ENCODE results near the gene KRT7. TPM values are rescaled to one million over a fixed set of nuclear protein-coding genes. Genes with fewer than 3 reads are reported as not detected.

KRT7 gene
- total and polyA plus RNA-seq, 2 experiments from 2014 or later: 11.0 to 17.4 TPM

DNA sequence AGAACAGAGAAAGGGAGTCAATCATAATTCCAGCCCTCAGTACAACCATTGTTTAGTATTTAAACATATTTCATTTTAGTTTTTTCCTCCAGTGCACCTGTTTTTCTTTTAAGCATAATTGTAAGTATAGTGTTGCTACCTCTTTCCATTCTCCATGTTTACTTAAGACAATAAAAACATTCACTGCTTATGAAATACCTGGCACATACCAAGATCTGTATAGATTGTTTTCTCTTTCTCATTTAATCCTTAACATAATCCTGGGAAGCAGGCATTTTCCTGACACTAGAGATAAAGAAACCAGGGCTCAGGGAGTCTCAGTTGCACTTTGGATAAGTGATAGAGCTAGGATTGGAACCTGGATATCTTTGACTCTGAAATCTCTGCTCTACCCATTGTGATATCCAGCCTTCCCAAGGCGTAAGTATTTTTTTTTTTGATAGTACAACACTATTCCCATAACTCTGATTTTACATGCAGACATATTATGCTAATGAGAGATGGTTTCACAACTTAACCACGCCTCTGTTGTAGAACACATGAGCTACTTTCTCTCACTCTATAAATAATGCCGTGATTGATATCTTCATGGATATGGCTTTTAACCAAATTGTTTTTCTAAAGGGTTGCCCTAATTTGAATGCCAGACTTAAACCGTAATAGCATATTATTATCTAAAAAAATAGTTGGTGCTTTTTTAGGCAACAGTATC lies 11.8 kb upstream of the KRT7 start:
- H4K20me1 ChIP-seq (ENCODE audit: insufficient read depth): no peaks in the 10 kb centered on the region
- H3F3A ChIP-seq (ENCODE audit: insufficient read depth): peaks cover 31% of the 10 kb centered on the region
- in situ Hi-C loops (cut with MboI): no loop called here
- H3K9ac ChIP-seq: no peak overlapping the region
- H2AFZ ChIP-seq: no peak overlapping the region
- no peak overlapping the region for H3K4me2 ChIP-seq (ENCODE audit: unreplicated experiment)
- no peak for DNase-seq
- H3K9me3 ChIP-seq (ENCODE audit: low read depth): no peaks in the 10 kb centered on the region
- no peaks in the 10 kb centered on the region for H3K9me2 ChIP-seq (ENCODE audit: insufficient read depth)
- no peaks in the 10 kb centered on the region for H3K27me3 ChIP-seq (replicated peaks; ENCODE audit: insufficient read depth)
- H3K4me3 ChIP-seq: no peak overlapping the region
- TF ChIP-seq EZH2 (IDR thresholded peaks at IDR 0.05; ENCODE audit: insufficient read depth, poor library complexity, severe bottlenecking) (no peak), EZH2phosphoT487 (IDR thresholded peaks at IDR 0.05; ENCODE audit: insufficient read depth, low read depth) (no peak)
- WGBS, 2 experiments (ENCODE audit: low coverage in 1 of 2, low lambda C conversion rate in 2 of 2, missing lambda C conversion rate in 2 of 2): 49 to 60% methylated on average over 4 of the region's 4 CpGs
- H3K36me3 ChIP-seq (ENCODE audit: low read depth): no peaks in the 10 kb centered on the region
- H3K79me2 ChIP-seq (ENCODE audit: insufficient read depth): no peaks in the 10 kb centered on the region
- no peak overlapping the region for H3K27ac ChIP-seq
- H3K4me1 ChIP-seq (ENCODE audit: insufficient read depth): peaks cover 16% of the 10 kb centered on the region

DNA sequence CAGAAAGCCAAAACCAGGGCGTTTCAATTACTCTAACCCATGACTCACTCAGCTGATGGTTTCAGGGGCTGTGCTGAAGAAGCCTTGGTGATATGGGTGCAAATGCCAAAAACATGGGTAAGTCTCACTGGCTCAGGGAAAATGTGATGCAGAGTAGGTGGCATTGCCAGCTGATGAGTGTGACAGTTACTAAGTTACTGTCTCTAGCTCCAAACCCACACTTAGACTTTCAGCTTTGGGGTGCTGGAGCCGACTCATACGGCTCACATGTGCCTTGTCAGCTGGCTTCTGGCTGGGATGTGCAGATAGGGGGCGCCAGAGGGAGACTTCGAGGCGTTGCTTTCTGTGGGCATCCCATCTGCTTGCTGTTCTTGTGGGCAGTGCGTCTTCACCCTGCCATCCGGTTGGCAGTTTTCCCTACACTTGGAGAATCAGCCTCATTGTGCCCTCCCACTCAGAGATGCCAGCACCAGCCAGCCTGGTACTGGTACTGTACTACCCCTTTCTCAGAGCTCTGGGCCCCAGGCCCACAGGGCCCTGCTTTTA lies 11.1 kb upstream of the KRT7 start:
- no peak overlapping the region for H3K9ac ChIP-seq
- H3K4me1 ChIP-seq (ENCODE audit: insufficient read depth): peaks cover 16% of the 10 kb centered on the region
- no peaks in the 10 kb centered on the region for H3K36me3 ChIP-seq (ENCODE audit: low read depth)
- H3K4me3 ChIP-seq: no peak overlapping the region
- no peaks in the 10 kb centered on the region for H4K20me1 ChIP-seq (ENCODE audit: insufficient read depth)
- H2AFZ ChIP-seq: no peak overlapping the region
- peaks cover 31% of the 10 kb centered on the region for H3F3A ChIP-seq (ENCODE audit: insufficient read depth)
- no peaks in the 10 kb centered on the region for H3K9me3 ChIP-seq (ENCODE audit: low read depth)
- in situ Hi-C loops (cut with MboI): no loop called here
- TF ChIP-seq EZH2 (IDR thresholded peaks at IDR 0.05; ENCODE audit: insufficient read depth, poor library complexity, severe bottlenecking): no peak
- TF ChIP-seq EZH2phosphoT487 (IDR thresholded peaks at IDR 0.05; ENCODE audit: insufficient read depth, low read depth): no peak
- H3K27me3 ChIP-seq (replicated peaks; ENCODE audit: insufficient read depth): no peaks in the 10 kb centered on the region
- peak; percentile 89 for DNase-seq
- no peaks in the 10 kb centered on the region for H3K79me2 ChIP-seq (ENCODE audit: insufficient read depth)
- WGBS, 2 experiments (ENCODE audit: low coverage in 1 of 2, low lambda C conversion rate in 2 of 2, missing lambda C conversion rate in 2 of 2): 5 to 11% methylated on average over 8 of the region's 8 CpGs
- peak overlapping the region; percentile 38 for H3K27ac ChIP-seq
- H3K9me2 ChIP-seq (ENCODE audit: insufficient read depth): no peaks in the 10 kb centered on the region
- H3K4me2 ChIP-seq (ENCODE audit: unreplicated experiment): no peak overlapping the region

DNA sequence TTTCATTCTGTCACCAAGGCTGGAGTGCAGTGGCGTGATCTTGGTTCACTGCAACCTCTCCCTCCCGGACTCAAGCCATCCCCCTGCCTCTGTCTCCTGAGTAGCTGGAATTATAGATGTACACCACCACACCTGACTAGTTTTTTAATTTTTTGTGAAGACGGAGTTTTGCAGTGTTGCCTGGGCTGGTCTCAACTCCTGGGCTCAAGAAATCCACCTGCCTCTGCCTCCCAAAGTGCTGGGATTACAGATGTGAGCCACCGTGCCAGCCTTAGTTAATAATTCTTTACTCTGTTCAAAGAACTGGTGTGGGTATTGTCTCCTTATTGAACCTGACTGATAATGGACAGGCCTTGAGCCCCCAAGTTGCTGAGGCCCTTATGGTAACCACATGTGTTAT lies 10.4 kb upstream of the KRT7 start:
- H3K4me1 ChIP-seq (ENCODE audit: insufficient read depth): peaks cover 16% of the 10 kb centered on the region
- no peak overlapping the region for H3K4me3 ChIP-seq
- WGBS, 2 experiments (ENCODE audit: low coverage in 1 of 2, low lambda C conversion rate in 2 of 2, missing lambda C conversion rate in 2 of 2): 46 to 66% methylated on average over 4 of the region's 4 CpGs
- H3K4me2 ChIP-seq (ENCODE audit: unreplicated experiment): no peak overlapping the region
- no peaks in the 10 kb centered on the region for H3K36me3 ChIP-seq (ENCODE audit: low read depth)
- H3K9ac ChIP-seq: no peak overlapping the region
- H2AFZ ChIP-seq: 0 out of 2 replicates have a peak overlapping the region, but pooled peaks have one; percentile 46
- H3K27ac ChIP-seq: peak overlapping the region; percentile 72
- DNase-seq: no peak
- no peaks in the 10 kb centered on the region for H3K9me3 ChIP-seq (ENCODE audit: low read depth)
- H3K27me3 ChIP-seq (replicated peaks; ENCODE audit: insufficient read depth): no peaks in the 10 kb centered on the region
- H3K9me2 ChIP-seq (ENCODE audit: insufficient read depth): no peaks in the 10 kb centered on the region
- H3K79me2 ChIP-seq (ENCODE audit: insufficient read depth): no peaks in the 10 kb centered on the region
- in situ Hi-C loops (cut with MboI): no loop called here
- H4K20me1 ChIP-seq (ENCODE audit: insufficient read depth): no peaks in the 10 kb centered on the region
- TF ChIP-seq EZH2phosphoT487 (IDR thresholded peaks at IDR 0.05; ENCODE audit: insufficient read depth, low read depth): no peak
- no peak for TF ChIP-seq EZH2 (IDR thresholded peaks at IDR 0.05; ENCODE audit: insufficient read depth, poor library complexity, severe bottlenecking)
- H3F3A ChIP-seq (ENCODE audit: insufficient read depth): peaks cover 31% of the 10 kb centered on the region

DNA sequence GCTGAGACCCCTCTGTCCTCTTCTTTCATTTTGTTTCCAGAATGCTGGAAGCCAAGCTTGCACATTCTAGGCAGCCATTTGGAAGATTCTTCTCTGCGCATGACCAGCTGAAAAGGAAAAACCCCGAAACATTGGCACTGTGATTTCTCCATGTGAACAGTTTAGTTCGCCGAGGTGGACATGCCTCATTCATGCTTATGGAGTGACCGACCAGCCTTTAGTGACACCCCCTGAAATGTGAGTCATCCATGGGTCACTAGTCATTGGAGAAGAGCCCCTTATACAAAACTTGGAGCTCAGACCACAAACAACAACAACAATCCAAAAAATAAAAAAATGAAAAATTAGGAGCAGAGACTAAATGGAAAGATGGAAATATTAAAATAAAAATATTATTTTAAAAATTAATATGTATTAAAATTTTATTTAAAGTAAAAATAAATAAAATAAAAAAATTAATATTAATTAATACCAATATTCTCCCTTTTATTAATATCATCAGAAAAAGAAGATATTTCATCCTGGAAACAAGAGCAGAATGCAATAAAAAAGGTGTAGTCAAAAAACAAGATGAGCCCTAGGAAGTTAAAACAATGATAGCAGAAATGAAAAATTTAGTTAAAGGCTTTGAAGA lies 9.5 kb upstream of the KRT7 start:
- Histone ChIP-seq H4K20me1 (ENCODE audit: insufficient read depth) (no peaks in the 10 kb centered on the region), H3K27ac (peak overlapping the region; percentile 72), H3K9me3 (ENCODE audit: low read depth) (no peaks in the 10 kb centered on the region), H3K36me3 (ENCODE audit: low read depth) (no peaks in the 10 kb centered on the region), H3K27me3 (replicated peaks; ENCODE audit: insufficient read depth) (no peaks in the 10 kb centered on the region), H3K79me2 (ENCODE audit: insufficient read depth) (no peaks in the 10 kb centered on the region), H3F3A (ENCODE audit: insufficient read depth) (peaks cover 31% of the 10 kb centered on the region), H3K4me2 (ENCODE audit: unreplicated experiment) (peak overlapping the region; percentile 4), H3K9me2 (ENCODE audit: insufficient read depth) (no peaks in the 10 kb centered on the region), H3K4me1 (ENCODE audit: insufficient read depth) (peaks cover 16% of the 10 kb centered on the region), H3K4me3 (no peak overlapping the region), H3K9ac (peak overlapping the region; percentile 26; the same call in 1 of the 2 replicates), H2AFZ (peak overlapping the region; percentile 46)
- TF ChIP-seq EZH2 (IDR thresholded peaks at IDR 0.05; ENCODE audit: insufficient read depth, poor library complexity, severe bottlenecking): no peak
- TF ChIP-seq EZH2phosphoT487 (IDR thresholded peaks at IDR 0.05; ENCODE audit: insufficient read depth, low read depth): no peak
- 40 to 45% methylated on average over 5 of the region's 5 CpGs for WGBS, 2 experiments (ENCODE audit: low coverage in 1 of 2, low lambda C conversion rate in 2 of 2, missing lambda C conversion rate in 2 of 2)
- in situ Hi-C loops (cut with MboI): no loop called here
- DNase-seq: peak; percentile 75

Measured in GM23248 (cell line).